GM21390 (cell line): ENCODE data around the gene MAP2K5.
A peak's percentile ranks its signal among the peaks of the same experiment; 100 is the strongest.

Experiments
- ATAC-seq: cut with Tn5 transposase; IDR thresholded peaks from one replicate; pipeline ENCODE4 v1.9.1; 2021; ENCODE audit not compliant: unreplicated experiment

The MAP2K5 gene

GRCh38 chr15:67832897-67833709 is 290.6 kb downstream of the MAP2K5 start:
- no peak for ATAC-seq

DNA sequence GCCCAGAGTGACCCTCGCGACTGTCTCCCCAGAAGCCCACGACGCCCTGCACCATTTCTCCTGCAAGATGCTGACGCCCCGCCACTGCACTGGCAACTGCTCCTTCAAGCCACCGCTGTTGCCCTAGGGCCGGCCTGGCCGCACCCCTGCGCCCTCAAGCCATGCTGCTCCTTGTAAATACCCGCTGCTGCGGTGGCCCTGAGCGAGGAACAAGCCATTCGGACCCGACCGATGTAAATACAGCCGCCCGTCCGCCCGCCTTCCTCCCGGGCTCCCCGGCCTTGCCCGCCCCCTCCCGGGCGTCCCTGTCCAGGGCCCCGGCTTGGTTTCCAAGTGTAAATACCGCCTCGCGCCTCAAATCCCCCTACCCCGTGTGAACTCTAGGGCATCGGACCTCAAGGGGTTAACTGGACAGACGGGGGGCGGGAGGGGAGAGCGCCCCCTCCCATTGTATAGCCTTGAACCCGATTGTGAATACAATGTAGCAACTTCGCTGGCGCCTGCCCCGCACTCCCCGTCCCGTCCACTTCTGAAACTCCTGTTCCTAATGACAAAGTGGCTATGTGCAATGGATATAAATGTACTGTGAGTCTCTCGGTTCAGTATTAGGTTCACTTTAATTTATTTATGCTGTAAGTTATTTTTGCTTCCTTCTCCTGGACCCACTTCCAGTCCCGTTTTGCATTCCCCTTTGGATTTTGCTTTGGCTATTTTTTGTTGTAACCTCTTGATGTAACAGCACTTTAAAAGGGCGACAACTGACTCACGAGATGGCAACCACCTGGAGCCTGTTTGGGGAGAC is 291.4 kb downstream of the MAP2K5 start:
- no peak for ATAC-seq

DNA sequence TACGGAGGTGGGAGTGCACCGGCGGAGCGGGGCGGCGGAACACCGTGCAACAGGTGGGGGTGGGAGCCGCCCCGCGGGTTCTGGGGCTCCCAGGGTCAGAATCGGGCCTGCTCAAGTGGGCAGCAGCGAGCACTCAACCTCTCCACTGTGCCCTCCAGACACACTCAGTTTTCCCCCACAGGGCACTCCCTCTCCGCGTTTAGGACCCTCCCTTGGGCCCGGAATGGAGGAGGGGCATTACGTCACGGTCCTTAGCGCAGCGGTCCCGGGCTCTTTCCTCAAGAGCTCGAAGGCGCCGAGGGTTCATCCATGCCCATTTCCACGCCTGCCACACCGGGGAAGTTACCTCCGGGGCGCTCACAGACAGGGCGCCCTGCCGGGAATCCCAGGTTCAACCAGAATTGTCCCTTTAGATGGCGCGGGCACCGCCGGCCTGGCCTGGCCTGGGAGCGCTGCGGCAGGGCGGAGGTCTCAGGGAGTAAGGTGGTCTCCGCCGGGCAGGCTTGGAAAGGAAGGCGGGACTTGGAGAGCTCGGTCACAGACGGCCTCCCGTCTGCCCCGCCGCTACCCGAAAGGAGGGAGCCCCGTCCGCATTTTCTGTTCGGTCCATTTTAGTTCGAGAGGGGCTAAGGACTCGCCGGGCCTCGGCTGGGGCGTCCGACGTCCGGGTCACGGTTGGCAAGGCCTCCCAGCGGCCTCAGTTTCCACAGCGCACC is 292.2 kb downstream of the MAP2K5 start:
- no peak for ATAC-seq

DNA sequence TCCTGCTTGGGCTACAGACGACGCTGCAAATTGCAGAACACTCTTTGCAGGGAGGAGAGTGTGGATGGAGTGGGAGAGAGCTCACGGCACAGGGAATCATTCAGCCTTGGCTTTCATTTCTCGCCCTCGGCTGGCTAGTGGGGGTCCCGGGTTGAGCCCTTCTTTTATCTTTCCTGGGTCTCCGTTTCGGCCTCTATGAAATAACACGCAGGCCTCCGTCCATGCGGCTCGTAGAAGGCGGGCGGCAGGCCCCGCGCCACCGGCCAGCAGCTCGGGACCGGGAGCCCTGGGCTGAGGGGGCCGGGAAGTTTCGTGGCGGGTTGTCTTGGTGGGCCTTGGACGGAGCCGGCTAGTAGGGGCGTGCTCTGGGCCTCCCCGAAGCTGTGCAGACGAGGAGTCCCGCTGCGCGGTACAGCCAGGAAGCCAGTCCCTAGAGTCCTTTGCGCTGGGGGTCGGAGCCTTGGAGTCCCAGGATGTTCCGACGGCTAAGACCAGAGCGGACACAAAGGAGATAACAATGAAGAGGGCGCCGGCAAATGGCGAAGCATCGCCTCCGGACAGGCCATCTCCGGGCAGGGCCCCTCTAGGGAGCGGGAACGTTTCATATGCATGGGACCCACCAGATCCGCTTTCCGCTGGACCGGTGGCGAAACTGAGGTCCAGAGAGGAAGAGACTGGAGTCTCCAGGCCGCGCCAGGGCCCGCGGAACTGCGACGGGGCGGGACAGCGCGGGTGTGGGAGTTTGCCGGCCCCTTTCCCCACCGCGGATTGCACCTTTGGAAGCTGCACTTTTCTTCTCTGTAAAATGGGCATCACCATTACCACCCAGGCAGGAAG is 293.0 kb downstream of the MAP2K5 start:
- no peak for ATAC-seq

GRCh38 chr15:67836134-67836455 is 293.6 kb downstream of the MAP2K5 start:
- no peak for ATAC-seq

GRCh38 chr15:67836477-67836876 is 294.0 kb downstream of the MAP2K5 start:
- no peak for ATAC-seq

DNA sequence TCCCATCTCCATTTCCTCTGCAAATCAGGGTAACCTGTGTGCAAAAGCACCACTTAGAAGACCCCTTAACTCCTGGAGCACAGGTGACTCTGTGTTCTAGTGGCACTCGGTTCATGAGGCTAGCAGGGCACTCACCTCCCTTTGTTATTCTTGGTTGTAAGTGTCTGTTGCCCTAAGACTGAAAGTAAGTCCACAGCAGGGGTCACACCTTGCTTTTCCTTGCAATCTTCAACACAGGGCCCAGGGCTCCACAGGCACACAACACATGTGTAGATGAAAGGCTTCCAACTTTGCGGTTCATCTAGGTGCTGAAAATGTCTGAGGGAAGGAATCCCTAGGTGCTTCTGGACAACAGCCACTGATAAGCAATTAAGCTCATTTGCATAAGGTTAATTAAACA is 294.5 kb downstream of the MAP2K5 start:
- ATAC-seq, result no peak

- no peak for ATAC-seq
These were observed 296.4 kb downstream of the MAP2K5 start for GRCh38 chr15:67838789-67839332.

GRCh38 chr15:67839499-67839928 is 297.0 kb downstream of the MAP2K5 start:
- ATAC-seq, result peak; percentile 22

GRCh38 chr15:67839929-67840748 is 297.6 kb downstream of the MAP2K5 start, which contains the start of gene RNU6-1:
RNU6-1 (minus strand) TSS chr15:67840045.
- peak; percentile 72 for ATAC-seq

DNA sequence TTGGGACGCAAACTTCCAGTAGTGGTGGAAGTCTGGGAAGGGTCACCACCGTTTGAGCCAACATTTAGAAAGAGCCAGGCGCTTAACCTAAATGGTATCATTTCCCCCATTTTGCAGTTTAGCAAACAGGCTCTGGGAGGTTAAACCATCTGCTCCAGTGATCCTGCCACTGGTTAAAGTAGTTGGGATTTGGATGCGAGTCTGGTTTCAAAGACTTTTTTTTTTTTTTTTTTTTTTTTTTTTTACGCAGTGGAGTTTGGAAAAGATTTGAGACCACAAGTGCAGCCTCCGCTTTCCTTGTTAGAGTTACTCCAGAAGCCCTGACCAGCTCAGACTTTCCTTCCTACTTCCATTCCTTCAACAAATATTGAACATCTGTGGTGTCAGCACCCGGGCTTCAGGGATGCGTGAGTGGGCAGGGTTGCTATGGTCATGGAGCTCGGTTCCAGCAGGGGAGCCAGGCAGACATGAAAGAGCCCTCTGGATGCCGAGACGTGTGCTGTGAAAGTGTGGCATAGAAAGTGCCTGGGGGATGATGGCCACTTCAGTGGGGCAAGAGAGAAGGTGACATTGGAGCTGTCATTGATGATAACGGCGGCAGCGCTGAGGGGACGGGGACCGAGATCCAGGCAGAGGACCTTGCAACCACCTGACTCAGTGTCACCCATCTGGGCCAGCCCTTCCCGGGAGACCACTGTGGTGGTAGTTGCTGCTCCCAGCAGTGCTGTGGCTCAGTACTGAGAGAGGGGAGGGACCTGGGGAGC is 298.4 kb downstream of the MAP2K5 start:
- ATAC-seq, result no peak

- ATAC-seq, result no peak
These were observed 298.9 kb downstream of the MAP2K5 start for GRCh38 chr15:67841513-67841762.

DNA sequence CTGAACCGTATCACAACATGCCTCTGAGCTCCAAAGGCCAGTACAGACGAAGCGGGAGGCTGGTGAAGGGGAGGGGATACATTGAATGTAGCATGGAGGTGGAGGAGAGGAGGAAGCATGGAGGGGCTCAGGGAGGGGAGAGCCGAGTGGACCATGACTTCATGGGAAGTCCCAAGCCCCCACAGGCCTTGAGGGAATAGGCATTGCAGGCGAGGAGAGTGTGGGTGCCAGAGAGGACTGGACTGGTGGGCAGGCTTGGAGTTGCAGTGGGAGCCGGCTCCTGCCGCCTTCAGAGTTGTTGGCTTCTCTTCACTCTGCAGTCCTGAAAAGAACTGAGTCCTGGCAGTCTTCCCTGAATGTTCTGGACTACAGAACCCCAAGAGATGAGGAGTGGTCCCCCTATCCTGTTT is 300.6 kb downstream of the MAP2K5 start:
- no peak for ATAC-seq

- no peak for ATAC-seq
These were observed 301.3 kb downstream of the MAP2K5 start for GRCh38 chr15:67843571-67844387.

DNA sequence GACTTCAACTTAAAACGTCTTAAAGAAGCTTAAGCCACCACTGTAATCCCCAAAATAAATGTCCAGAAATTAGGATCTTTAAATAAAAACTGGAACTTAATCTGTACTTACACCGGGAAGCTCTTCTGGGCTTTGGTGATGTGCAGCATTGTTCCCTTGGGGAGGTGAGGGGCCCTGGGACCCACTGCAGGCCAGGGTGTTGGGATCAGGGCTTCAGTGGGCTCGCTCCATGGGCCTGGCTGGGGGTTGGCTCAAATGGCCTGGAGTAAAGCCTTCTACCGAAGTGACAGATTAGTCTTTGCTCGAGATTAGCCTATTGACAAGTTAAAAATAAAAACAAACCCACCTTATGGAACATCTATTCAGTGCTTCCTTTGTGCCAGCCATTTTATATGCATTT is 303.5 kb downstream of the MAP2K5 start:
- ATAC-seq, result no peak

DNA sequence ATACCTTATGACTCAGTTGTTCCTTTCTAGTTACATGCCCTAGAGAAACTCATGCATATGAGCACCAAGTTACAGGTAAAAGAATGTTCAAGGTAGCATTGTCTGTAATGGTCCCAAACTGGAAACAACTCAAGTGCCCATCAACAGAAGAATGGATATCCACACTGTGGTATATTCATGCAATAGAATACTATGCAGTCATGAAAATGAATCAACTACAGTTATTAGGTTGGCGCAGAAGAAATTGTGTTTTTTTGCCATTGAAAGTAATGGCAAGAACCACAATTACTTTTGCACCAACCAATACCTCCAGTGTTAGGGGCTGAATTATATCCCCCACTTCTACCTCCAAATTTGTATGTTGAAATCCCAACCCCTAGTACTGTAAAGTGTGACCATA is 307.0 kb downstream of the MAP2K5 start:
- ATAC-seq, result no peak

GRCh38 chr15:67850336-67850735 is 307.8 kb downstream of the MAP2K5 start:
- ATAC-seq, result no peak

- no peak for ATAC-seq
These were observed 308.6 kb downstream of the MAP2K5 start for GRCh38 chr15:67850994-67851571.
